Cardiac fibroblast (primary cell): Measurements from ENCODE around the gene IL11RA.
"Not testable (repeated sequence)": the region's sequence is repeated elsewhere in the genome, so short reads cannot be mapped to it uniquely, and the experiment has no call there.

Experiments
- DNase-seq, 2 donors: peaks; one replicate each; pipeline versions ENCODE4 v3.0.0 to v3.0.0-alpha.2; 2010; ENCODE audit warnings: low read depth in 2 of 2
- H3K4me3 ChIP-seq, 2 donors: replicated peaks in 1 of 2; 1 replicate in 1 of 2; 2 replicates in 1 of 2; pipeline ENCODE4 v1.5.1; 2011; ENCODE audit warnings: low read depth in 2 of 2, low read length in 2 of 2, mild to moderate bottlenecking in 2 of 2, moderate library complexity in 1 of 2
- TF ChIP-seq, protein P1 (sequence below): IDR thresholded peaks from one replicate; pipeline ENCODE4 v1.5.1; 2011; ENCODE audit warnings: low read depth, mild to moderate bottlenecking, low read length, inconsistent platforms

IL11RA gene

DNA sequence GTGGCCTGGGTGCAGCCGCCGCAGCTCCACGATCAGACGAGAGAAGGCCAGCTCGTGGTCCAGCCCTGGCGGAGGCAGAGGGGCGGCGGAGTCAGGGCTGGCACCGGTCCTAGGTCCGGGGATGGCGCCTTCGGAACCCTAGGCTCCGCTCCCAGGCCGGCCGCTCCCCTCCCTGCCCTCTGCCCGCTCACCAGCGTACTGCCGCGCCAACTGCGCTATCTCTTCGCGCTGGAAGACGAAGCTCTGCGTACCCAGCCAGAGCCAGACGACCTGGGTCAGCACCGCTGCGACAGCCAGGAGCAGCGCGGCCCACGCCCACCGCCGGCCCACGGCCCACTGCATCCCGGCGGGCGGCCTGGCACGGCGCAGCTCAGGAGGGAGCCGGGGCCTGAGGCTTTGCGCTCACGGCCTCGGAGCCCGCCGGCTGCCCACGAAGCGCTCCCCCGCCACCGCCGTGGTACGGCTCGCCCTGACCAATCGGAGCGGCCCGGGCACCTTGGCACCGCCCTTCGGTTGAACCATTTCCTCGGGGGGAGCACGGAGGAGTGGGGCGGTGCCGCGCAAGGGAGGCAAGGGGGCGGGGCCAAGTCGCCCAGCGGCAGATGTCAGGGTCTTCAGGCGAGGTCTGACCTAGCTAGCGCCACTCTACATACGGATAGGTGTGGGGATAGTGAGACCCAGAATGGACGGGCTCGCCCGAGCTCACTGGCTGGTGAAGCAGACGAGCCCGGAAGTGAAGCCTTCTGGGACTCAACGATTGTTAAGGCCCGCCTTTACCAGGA is 14.4 kb upstream of the IL11RA start, which contains the start of gene SIGMAR1:
TSS of gene SIGMAR1 (minus strand) at position 432 of the 782 bp plus-strand sequence. CDS start at position 342, 90 bp downstream.
- H3K4me3 ChIP-seq = peak within 1 kb of the TSS; percentile 77
- DNase-seq = peak; percentile 93 to 95
- TF ChIP-seq, protein P1, sequence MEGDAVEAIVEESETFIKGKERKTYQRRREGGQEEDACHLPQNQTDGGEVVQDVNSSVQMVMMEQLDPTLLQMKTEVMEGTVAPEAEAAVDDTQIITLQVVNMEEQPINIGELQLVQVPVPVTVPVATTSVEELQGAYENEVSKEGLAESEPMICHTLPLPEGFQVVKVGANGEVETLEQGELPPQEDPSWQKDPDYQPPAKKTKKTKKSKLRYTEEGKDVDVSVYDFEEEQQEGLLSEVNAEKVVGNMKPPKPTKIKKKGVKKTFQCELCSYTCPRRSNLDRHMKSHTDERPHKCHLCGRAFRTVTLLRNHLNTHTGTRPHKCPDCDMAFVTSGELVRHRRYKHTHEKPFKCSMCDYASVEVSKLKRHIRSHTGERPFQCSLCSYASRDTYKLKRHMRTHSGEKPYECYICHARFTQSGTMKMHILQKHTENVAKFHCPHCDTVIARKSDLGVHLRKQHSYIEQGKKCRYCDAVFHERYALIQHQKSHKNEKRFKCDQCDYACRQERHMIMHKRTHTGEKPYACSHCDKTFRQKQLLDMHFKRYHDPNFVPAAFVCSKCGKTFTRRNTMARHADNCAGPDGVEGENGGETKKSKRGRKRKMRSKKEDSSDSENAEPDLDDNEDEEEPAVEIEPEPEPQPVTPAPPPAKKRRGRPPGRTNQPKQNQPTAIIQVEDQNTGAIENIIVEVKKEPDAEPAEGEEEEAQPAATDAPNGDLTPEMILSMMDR = no peak

DNA sequence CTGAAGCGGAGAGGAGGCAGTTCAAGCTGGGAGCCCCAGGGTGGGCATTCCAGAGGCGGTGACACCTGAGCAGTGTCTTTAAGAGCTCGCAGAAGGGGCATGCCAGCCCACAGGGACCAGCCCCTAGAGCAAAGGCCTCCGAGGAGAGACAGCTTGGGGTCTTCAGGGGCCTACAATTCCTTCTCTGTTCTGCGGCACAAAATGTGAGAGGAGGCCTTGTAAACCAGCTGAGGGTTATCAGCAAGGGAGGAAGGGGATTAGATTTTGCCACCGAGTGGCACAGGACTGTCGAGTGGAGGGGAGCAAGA is 13.9 kb upstream of the IL11RA start:
- TF ChIP-seq, protein P1 = no peak
- DNase-seq = no peak
- H3K4me3 ChIP-seq = peak overlapping the region; percentile 77

DNA sequence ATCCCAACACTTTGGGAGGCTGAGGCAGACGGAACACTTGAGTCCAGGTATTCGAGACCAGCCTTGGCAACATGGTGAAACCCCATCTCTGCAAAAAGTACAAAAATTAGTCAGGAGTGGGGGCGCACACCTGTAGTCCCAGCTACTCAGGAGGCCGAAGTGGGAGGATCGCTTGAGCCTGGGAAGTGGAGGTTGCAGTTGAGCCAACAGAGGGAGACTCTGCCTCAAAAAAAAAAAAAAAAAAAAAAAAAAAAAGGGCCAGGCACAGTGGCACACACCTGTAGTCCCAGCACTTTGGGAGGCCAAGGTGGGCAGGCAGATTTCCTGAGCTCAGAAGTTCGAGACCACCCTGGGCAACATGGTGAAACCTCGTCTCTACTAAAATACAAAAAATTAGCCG is 12.7 kb upstream of the IL11RA start:
- H3K4me3 ChIP-seq, DNase-seq: not testable (repeated sequence)

DNA sequence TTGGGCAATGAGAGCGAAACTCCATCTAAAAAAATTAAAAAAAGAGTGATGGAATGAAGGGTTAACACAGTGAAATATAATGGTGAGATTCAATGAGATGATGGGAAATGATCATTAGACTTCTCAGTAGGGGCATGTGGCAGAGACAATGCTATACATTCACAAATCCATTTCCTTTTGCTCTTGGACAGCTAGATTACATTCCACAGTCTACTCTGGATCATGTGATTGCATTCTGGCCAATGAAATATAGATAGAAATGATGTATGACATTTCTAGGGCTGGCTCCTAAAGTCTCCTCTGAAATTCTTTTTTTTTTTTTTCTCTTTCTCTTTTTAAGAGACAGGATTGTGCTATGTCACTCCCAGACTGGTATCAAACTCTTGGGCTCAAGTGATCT is 9.3 kb upstream of the IL11RA start:
- no peak for DNase-seq
- H3K4me3 ChIP-seq = no peak overlapping the region
- TF ChIP-seq, protein P1 = no peak

DNA sequence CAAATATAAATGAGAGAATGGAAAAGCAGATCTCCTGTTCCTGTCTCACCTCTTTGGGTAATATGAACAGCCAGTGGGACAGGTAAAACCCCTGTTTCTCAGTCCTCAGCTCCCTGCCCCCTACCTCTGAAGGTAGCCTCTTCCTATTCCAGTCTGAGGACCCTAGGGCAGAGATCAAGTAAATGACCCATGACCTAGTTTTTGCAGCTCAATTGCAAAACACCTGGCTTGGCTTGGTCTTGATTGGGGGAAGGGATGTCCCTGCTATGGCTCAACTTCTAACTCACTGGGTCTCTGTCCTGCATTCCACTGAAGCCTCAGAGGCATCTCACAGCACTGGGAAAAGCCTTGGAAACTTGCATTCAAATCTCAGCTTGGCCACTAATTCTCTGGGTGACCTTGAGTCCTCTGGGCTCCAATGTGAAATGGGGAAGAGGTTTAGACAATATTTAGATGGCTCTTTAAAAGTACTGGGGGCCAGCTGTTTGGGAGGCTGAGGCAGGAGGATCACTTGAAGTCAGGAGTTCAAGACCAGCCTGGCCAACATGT is 7.1 kb upstream of the IL11RA start:
- TF ChIP-seq, protein P1 = no peak
- DNase-seq = no peak
- H3K4me3 ChIP-seq = no peak overlapping the region

DNA sequence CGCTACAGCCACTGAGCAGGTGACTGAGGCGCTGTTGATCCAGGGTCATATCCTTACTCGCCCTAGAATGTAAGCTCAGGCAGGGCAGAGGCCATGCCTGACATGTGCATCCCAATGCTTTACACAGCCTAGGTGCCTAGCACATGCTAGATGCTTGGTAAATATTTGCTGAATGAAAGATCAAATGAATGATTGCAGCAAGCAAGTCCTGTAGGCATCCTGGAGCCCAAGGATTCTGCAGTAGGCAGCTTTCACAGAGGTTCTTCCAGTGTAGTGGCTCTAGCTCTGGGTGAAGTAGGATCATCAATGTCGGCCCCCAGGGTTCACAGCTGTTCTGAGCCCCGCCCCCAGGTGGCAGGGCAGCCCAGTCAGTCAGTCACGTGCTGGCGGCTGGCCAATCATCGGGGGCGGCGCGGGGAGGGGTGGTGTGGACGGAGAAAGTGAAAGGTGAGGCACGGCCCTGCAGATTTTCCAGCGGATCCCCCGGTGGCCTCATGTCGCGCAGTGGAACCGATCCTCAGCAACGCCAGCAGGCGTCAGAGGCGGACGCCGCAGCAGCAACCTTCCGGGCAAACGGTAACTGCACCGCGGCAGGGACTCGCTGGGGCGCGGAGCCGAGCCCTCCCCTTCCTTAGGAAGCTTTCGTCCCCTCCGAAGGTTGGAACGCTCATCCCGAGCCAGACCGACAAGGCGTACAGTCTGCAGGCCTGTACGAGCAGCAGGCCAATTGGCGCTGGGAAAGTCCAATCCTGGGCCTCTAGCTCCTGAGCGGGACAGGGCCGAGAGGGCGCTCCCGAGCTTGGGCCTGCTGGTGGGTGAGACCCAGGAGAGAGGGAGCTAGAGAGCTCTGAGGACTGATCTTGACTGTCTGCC is 5.5 kb upstream of the IL11RA start, which contains the start of gene GALT:
TSS of gene GALT (plus strand) at position 465 of the 873 bp plus-strand sequence. CDS start at position 495, 30 bp downstream.
- peak; percentile 81 to 87 for DNase-seq
- peak within 1 kb of the TSS; percentile 61 to 76 for H3K4me3 ChIP-seq
- TF ChIP-seq, protein P1 = peak; percentile 58

DNA sequence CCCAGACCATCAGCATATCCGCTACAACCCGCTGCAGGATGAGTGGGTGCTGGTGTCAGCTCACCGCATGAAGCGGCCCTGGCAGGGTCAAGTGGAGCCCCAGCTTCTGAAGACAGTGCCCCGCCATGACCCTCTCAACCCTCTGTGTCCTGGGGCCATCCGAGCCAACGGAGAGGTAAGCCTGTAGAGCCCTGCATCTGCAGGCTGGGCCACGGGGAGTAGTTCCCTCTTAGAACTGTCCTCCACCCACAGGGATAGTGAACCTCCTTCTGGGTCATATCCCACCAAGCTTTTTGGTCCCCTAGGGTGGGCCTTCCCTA is 4.9 kb upstream of the IL11RA start:
- TF ChIP-seq, protein P1 = no peak
- DNase-seq = no peak

More for the DNA sequence above, 4.9 kb upstream of the IL11RA start:
- peak overlapping the region; percentile 61 to 76 for H3K4me3 ChIP-seq
